Lower leg skin (tissue), 4 donors: ENCODE results near the gene TMEM169. TPM values are rescaled to one million over a fixed set of nuclear protein-coding genes. Genes with fewer than 3 reads are reported as not detected.

Experiments used
- DNase-seq, 2 donors: peaks; one replicate each; pipeline ENCODE4 v3.0.0-alpha.2; 2019; ENCODE audit warnings: low spot score in 2 of 2
- H3K4me3 ChIP-seq: fragments of 200-600 bp; sonication (generic); 2 replicates; pipeline ENCODE4 v1.5.1; 2017; ENCODE audit warnings: mild to moderate bottlenecking, low read depth; ENCODE audit not compliant: poor library complexity, severe bottlenecking
- CTCF ChIP-seq, 3 donors: fragments of 450-650 bp; IDR thresholded peaks; one replicate each; pipeline ENCODE4 v1.5.1; 2016; ENCODE audit warnings: antibody characterized with exemption in 3 of 3, mild to moderate bottlenecking in 3 of 3, moderate library complexity in 2 of 3
- WGBS, 2 donors: methylation state at CpG; one replicate each; pipeline ENCODE4 v1.1.5; 2018; 5-methylcytosine and 5-hydroxymethylcytosine counted together
- intact Hi-C: fragments of 100-400 bp; cut with DNase I; formaldehyde crosslinking; loops from one replicate; pipeline ENCODE4 v1.15.0; 2023; ENCODE audit warnings: low total_unique reads
- total RNA-seq, 4 donors: library from RNA; depleted of rRNA; stranded (reverse); fragments of >200 nt; gene quantifications; one replicate each; pipeline ENCODE4 v1.1.0, GENCODE V29; 2016

Gene TMEM169
- total RNA-seq, 4 donors from 2014 or later: 0.04 to 0.88 (median 0.36) TPM

DNA sequence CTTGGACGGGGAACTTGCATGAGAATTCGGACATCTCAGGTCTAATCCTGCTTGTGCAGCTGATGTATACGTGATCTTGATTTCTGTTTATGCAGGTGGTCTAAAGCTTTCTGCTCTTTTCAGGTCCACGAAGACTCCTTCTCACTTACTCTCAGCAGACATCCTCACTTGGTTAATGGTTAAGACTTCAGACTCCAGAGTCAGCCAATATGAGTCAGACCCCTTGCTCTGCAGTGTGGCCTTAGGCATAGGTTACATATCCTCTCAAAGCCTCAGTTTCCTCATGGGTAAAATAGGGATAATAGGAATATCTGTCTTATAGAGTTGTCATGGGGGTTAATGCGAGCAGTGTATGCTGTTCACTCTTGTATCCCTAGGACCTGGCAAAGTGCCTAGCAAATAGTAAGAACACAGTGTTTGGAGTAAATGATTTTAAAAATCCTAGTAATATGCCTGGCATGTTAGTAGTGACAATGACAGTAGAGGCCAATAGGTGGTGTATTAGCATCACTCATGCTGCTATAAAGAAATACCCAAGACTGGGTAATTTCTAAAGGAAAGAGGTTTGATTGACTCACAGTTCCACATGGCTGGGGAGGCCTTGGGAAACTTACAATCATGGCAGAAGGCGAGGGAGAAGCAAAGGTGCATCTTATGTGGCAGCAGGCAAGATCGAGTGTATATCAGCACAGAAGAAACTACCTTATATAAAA lies 69.8 kb downstream of the TMEM169 start:
- intact Hi-C loops: no loop called here
- no peak for TF ChIP-seq CTCF (IDR thresholded peaks at IDR 0.05)
- no peak overlapping the region for H3K4me3 ChIP-seq
- DNase-seq: no peak
- WGBS, 2 donors: 92% methylated on average over 7 of the region's 7 CpGs

Other genes starting within 250 kb of the TMEM169 start
- gene MREG, start 68.4 kb upstream of the TMEM169 start, total RNA-seq: 10 to 100 TPM; 31.7 to 41.0 (median 35.5) TPM
- 10 to 100 TPM in 2 of 4 donors, 1 to 10 TPM in 2; 4.8 to 14.6 (median 9.2) TPM for gene PECR, start 110 bp upstream of the TMEM169 start, total RNA-seq
- gene XRCC5, start 27.4 kb downstream of the TMEM169 start, total RNA-seq: 100 to 1,000 TPM; 107 to 132 (median 116) TPM